IMR-90 (cell line): ENCODE results near the gene MMP20.

Experiments used
- CEBPB ChIP-seq: IDR thresholded peaks from 2 replicates; pipeline ENCODE4 v1.6.1; 2012; ENCODE audit warnings: low read depth, low read length, improper control_type of control experiment
- CTCF ChIP-seq: conservative IDR thresholded peaks from 2 replicates; pipeline ENCODE4 v1.5.1; 2012; ENCODE audit warnings: mild to moderate bottlenecking, low read depth, low read length, improper control_type of control experiment
- POLR2A ChIP-seq: IDR thresholded peaks from 2 replicates; pipeline ENCODE4 v1.6.1; 2012; ENCODE audit warnings: mild to moderate bottlenecking, low read depth, low read length

DNA sequence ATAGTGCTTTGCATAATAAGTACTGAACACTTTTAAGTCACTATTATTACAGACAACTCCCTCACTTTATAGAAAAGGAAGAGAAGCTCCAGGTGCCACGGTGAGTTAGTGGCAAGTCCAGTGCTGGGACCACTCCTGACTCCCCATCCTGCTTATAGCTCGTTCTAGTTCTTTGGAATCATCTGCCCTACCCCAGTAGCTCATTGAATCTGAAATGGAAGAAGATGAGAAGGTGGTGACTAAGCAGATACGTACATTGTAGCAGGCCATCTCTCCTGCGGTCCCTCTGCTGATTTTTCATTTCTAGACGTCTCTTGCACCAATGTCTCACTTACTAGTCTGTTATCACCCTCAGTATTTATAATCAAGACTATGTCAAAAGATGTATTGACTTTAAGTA is 21.6 kb downstream of the MMP20 start:
- TF ChIP-seq CTCF (no peak), POLR2A (no peak), CEBPB (no peak)
